Middle frontal gyrus (tissue), 1 donor: Measurements from ENCODE around the gene TRIM7.
"Not testable (repeated sequence)": the region's sequence is repeated elsewhere in the genome, so short reads cannot be mapped to it uniquely, and the experiment has no call there.

Experiments
- DNase-seq: peaks from one replicate; pipeline ENCODE4 v3.0.0-alpha.2; 2015; ENCODE audit warnings: low spot score; ENCODE audit errors: extremely low spot score

The TRIM7 gene

GRCh38 chr5:181152406-181152805 lies 52.6 kb downstream of the TRIM7 start:
- no peak for DNase-seq

DNA sequence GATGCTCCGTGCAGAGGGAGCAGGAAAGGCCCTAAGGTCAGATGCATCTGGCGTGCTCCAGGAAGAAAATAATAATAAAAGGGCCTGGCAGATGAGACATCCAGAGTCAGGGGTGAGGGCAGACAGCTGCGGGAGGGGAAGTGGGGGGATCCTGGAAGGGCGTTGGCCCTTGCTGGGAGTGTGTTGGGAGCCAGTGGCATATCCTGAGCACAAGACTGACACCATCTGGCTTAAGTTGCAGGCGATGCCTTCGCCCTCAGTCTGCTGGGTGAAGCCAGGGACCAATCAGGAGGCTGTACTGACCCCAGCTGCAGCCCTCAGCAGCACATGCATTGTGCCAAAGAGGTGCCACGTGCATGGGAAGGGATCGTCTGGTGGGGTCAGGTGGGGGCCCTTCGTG lies 53.9 kb downstream of the TRIM7 start:
- DNase-seq: no peak

DNA sequence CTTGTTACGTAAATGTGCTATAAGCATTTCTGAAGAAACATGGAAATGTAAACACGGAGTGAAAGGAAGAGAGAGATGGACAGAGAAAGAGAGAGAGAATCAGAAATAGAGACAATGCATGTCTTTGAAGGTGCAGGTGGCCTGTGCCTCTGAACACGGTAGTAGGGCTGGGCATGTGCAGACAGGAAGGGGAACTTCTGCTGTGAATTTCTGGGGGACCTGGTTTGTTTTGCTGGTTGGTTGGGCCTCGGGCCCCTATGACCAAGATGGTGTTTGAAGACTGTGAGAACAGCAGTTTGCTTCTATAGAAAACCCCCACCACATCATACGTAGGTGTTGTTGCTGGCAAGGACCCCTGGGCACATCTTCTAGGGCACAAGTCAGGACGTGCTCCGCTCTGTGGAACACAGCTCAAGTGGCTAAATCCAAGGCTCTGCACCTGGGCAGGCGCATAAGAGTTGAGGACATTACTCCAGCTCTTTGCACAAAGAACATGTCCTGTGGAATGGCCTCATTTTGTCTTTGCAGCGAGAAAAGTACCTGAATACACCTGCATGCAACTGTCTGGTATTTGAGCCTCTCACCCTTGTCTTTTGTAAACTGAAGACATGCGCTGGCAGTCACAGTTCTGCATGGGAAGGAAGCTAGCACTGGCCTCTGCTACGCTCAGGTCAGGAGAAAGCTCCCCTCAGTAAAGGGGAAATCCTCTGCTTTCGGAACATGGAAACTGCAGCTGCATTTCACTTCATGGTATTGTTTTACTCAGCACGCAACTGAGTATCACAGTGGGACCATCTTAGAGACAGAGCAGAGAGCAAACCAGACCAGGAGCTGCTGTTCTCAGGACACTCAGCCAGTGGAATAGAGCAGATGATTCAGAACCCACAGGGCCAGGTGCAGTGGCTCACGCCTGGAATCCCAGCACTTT lies 54.9 kb downstream of the TRIM7 start:
- no peak for DNase-seq

DNA sequence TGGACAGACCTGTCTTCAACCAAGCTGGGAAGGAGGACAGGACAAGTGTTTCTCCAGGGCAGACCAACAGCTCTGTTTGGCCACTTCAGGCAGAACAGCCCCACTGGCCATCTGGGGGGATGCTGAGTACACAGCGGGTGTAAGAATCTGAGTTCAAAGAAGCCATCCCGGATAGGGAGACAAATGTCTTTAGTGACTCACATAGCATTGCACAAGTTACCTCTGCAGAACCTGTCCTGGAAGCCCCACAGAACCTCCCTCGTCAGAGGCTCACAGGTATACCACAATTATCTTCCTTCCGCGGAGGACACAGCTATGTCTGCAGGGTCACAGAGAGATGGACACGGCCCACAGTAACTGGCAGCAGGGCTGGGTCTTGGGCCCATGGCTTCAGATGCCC lies 55.6 kb downstream of the TRIM7 start:
- DNase-seq: no peak

GRCh38 chr5:181146927-181147636 lies 57.9 kb downstream of the TRIM7 start, which contains the start of gene OR2V2:
OR2V2 (plus strand) TSS chr5:181147586; CDS start chr5:181154943, 7,357 bp downstream.
- not testable (repeated sequence) for DNase-seq

GRCh38 chr5:181145133-181145532 lies 59.9 kb downstream of the TRIM7 start:
- DNase-seq: no peak
